Retinal pigment epithelial cell (primary cell): ENCODE measurements around the gene LRRC71.

Source experiments
- DNase-seq: peaks from one replicate; pipeline ENCODE4 v3.0.0-alpha.2; 2010; ENCODE audit warnings: low read depth
- H3K4me3 ChIP-seq: 2 replicates; pipeline ENCODE4 v1.5.1; 2011; ENCODE audit warnings: mild to moderate bottlenecking, low read length, control low read depth, moderate library complexity
- TF ChIP-seq, protein P1 (sequence below): conservative IDR thresholded peaks from 2 replicates; pipeline ENCODE4 v1.5.1; 2011; ENCODE audit warnings: low read depth, low read length, control low read depth, inconsistent platforms

LRRC71 gene

DNA sequence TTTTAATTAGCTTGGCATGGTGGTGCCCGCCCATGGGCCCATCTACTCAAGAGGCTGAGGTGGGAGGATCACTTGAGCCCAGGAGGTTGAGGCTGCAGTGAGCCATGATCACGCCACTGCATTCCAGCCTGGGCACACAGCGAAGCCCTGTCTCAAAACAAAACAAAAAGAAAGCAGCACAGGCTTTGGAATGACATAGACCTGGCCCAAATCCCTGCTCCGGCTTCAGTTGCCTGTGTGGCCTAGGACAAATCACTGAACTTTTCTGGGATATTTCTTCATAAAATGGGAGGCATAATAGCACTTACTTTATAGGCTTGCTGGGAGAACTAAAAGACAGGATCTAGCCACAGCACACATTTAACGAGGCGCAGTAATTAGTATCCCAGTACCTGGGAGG, 24.5 kb upstream of the LRRC71 start:
- TF ChIP-seq, protein P1, sequence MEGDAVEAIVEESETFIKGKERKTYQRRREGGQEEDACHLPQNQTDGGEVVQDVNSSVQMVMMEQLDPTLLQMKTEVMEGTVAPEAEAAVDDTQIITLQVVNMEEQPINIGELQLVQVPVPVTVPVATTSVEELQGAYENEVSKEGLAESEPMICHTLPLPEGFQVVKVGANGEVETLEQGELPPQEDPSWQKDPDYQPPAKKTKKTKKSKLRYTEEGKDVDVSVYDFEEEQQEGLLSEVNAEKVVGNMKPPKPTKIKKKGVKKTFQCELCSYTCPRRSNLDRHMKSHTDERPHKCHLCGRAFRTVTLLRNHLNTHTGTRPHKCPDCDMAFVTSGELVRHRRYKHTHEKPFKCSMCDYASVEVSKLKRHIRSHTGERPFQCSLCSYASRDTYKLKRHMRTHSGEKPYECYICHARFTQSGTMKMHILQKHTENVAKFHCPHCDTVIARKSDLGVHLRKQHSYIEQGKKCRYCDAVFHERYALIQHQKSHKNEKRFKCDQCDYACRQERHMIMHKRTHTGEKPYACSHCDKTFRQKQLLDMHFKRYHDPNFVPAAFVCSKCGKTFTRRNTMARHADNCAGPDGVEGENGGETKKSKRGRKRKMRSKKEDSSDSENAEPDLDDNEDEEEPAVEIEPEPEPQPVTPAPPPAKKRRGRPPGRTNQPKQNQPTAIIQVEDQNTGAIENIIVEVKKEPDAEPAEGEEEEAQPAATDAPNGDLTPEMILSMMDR, result no peak
- no peak for DNase-seq
- H3K4me3 ChIP-seq, result no peak overlapping the region

DNA sequence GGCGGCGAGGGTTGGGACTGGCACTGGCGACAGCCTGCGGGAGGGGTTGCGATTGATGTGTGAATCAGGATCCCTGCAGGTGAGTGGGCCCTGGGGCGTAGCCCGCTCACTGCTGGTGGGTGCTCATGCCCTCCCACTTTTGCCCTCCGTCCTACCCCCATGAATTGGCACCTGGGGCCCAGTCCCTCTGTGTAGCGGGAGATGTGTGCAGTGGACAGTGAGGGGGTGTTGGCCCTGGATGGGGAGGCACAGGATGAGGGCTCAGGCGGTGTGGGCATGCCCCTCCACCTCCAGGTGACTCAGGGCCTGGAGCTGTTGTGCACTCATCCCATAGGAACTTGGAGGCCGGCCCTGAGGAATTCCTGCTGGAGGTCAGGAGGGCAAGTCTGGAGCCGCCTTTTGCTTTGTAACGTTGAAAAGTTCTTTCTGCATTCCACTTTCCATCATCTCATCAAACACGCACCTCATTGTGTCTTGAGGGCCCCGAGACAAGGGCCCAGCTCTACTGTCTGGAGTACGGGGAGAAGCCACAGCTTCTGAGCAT, 23.9 kb upstream of the LRRC71 start:
- TF ChIP-seq, protein P1, result no peak
- no peak overlapping the region for H3K4me3 ChIP-seq
- DNase-seq, result peak; percentile 79

DNA sequence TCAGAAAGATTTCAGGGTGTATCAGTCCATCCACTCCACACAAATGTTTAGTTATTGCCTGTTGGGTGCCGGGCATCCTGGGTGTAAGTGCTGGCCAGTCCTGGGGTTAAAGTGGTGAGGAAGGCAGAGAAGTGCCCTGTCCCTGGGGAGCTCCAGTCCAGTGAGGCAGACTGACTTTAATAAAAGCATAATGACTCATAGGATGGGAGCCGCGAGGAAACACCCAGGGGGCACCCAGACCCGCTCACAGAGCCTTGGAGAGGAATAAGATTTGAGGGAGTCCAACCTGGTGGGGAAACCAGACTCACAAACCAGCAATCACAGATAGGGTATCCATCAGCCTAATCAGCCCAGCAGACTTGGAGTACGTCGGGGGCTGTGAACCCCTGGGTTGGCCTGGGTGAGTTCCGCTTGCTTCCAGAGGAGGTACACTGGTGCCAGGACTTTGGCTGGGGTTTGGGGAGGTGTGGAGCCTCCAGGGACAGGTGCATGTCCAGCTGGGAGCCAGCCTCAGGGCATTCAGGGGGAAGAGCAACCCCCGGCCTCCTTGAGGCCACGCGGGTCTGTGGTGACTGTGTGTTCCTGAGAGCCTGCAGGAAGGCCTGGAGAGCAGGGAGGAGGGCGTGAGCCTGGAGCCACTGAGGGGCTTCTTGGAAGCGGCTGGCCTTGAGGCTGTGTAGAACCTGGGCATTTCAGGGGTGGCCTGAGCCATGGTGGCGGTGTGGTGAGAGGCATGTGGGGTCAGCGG, 23.2 kb upstream of the LRRC71 start:
- DNase-seq, result no peak

DNA sequence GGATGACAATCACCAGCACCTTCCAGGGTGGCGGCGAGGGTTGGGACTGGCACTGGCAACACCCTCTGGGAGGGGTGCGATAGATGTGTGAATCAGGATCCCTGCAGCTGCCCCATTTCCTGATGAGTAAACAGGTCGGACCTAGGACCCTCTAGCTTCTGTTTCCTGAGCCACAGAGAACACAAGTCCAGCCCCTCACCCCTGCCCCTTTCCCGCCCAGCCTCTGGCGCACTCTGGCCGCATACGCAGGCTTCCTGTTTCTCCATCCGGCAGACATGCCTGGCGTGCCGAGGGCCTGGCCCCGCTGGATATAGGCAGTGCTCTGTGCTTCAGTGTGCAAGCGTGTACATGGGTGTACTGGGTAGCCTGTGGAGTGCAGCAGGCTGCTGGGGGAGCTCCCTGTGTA, 22.3 kb upstream of the LRRC71 start:
- TF ChIP-seq, protein P1, result no peak
- no peak overlapping the region for H3K4me3 ChIP-seq
- DNase-seq, result no peak

More for the DNA sequence above, 23.2 kb upstream of the LRRC71 start:
- no peak overlapping the region for H3K4me3 ChIP-seq
- TF ChIP-seq, protein P1, result no peak

DNA sequence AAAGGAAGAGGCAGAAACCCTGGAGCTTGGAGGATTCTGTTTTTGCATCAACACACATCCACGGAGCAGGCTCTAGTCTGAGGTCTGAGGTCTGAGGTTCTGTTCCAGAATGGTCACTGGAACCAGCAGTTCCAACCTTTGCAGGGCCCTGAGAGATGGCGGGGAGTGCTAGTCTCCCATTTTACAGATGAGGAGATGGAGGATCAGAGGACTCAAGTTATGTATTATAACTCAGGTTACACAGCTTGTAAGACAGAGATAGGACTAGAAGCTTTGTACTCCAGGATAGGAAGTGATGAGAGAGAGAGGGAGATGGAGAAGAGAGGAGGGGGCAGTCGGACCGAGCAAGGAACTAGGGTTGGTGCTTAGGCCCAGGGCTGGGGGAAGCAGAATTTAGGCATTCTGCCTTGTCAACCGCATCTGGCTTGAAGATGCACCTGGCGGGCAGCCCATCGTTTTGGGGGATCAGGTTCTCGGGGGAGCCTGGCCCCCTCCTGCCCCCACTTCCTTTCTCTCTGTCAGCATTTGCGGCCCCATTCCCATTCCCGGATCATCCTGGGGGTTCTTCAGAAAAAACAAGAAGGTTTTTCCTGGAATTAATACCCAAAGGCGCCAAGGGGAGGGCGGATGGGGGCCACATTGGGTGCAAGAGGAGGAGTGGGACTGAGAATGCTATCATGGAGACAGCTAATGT, 21.3 kb upstream of the LRRC71 start:
- no peak overlapping the region for H3K4me3 ChIP-seq
- TF ChIP-seq, protein P1, result no peak
- no peak for DNase-seq

DNA sequence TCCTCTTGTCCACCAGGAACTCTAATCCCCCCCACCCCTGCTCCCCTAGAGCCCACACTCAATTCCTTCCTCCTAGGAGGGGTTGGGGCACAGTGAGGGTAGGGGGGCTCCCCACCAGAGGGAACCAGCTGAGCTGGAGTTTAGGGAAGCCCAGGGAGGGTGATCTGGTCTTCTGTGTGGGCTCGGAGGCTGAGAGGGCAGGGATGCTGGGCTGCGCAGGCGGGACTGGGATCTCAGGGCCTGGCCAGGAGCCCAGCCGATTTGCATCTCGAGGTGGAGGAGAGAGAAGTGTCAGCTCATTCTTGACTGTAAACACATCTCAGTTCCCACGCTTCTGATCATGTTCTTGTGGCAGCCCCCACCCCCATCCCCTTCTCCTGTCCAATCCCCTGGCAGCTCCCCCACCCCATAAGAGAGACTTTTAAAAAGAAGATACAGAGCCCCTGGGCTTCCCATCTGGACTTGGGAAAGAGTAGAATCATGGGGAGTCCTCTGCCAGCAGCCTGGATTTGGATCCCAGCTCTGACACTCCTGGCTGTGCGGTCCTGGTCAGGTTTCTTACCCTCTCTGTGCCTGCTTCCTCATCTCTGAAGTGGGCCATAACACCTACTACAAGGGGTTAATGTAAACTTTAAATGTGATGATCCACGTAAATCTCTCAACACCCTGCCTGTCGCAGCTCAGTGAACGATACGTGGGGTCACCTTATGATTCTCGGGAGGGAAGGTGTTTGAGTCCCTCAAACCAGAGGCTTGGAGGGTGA, 20.3 kb upstream of the LRRC71 start:
- no peak overlapping the region for H3K4me3 ChIP-seq
- DNase-seq, result no peak
- TF ChIP-seq, protein P1, result no peak
